GM18870 (cell line): Measurements from ENCODE around the gene TPSB2.

Source experiments
- ATAC-seq: cut with Tn5 transposase; IDR thresholded peaks from one replicate; pipeline ENCODE4 v1.9.1; 2021; ENCODE audit warnings: moderate library complexity; ENCODE audit not compliant: unreplicated experiment

TPSB2 gene

DNA sequence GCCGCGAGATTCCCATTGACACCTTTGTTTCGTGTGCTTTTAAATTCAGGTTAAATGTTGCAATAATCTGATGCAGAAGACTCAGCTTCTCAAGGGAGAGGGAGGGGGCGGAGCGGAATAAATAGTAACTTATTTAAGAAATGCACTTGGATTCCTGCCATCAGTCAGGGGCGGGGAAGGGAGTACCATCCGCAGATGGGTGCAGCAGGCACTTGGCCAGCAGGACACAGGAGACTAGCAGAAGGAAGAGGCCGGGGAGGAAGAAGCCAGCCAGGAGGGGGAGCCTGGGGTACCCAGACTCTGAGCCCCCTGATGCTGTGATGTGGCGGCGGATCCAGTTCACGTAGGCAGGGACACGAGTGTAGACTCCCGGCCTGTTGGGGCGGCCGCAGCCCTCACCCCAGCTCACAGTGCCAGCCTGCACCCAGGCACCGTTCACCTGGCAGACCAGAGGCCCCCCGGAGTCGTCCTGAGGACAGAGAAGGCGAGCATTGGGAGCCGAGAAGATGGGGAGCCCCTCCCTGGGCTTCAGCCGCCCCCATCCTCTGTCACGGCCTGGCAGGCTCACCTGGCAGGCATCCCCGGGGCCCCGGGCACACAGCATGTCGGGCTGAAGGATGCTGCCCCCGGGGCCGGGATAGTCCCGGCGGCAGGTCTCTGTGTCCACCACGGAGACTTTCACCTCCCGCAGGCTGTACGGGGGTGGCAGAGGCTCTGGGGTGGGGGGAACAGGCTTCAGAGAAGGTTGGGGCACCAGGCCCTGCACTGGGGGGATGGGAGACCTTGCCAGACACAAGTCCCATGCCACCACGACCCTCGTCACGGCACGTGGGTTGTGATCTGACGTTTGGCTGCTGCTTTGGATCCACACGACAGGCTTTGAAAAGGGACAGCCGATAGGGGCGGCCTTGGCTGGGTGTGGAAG lies 8.1 kb downstream of the TPSB2 start:
- ATAC-seq, result no peak

DNA sequence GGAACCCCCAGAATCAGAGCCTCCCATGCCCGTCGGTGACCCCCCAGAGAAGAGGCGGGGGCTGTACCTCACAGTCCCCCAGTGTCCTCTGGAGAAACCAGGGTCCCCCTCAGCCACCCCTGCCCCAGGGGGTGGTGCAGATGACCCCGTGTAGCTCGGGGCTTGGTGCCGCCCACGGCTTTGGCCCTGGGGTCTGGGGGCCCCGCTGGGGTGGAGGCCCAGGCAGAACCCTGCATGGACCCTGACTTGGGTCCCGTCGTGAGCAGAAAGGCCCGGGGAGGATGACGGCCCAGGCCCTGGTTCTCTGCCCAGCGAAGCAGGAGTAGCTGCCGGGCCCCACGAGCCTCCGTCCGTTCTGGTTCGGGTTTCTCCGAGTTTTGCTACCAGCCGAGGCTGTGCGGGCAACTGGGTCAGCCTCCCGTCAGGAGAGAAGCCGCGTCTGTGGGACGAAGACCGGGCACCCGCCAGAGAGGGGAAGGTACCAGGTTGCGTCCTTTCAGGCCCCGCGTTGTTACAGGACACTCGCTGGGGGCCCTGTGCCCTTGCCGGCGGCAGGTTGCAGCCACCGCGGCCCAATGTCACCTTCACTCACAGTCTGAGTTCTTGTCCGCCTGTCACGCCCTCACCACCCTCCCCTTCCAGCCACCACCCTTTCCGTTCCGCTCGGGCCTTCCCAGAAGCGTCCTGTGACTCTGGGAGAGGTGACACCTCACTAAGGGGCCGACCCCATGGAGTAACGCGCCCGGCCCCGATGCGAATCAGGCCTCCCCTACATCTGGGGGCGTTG lies 8.9 kb downstream of the TPSB2 start:
- no peak for ATAC-seq

GRCh38 chr16:1220098-1220728 lies 9.8 kb downstream of the TPSB2 start:
- no peak for ATAC-seq

DNA sequence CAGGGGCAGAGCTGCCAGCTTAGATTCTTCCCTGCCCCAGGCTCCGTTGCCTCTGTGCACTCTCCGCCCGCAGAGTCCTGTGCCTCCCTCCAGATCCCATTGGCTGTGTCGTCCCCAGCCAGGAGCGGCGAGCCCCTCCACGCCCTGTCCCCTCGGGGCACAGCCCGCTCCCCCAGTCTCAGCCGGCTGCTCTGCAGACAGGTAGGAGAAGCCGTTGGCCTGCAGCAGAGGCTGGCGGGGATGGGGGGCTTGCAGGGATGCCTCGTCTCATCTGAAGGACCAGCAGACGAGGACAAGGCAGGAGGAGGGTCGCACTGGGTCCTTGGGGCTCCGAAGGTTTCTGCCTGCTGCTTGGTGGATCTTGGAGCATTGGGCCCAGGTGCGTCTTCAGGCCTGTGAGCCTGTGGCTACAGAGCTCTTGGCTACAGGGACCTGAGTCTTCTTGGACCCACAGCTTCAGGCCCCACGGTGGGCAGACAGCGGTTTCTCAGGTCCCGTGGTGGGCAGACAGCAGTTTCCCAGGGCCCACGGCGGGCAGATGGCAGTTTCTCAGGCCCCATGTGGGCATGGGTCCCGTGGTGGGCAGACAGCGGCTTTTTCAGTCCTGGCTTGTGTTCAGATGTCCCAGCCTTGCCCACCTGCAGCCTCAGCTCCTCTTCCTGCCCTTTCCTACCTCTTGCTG lies 10.9 kb downstream of the TPSB2 start:
- no peak for ATAC-seq

DNA sequence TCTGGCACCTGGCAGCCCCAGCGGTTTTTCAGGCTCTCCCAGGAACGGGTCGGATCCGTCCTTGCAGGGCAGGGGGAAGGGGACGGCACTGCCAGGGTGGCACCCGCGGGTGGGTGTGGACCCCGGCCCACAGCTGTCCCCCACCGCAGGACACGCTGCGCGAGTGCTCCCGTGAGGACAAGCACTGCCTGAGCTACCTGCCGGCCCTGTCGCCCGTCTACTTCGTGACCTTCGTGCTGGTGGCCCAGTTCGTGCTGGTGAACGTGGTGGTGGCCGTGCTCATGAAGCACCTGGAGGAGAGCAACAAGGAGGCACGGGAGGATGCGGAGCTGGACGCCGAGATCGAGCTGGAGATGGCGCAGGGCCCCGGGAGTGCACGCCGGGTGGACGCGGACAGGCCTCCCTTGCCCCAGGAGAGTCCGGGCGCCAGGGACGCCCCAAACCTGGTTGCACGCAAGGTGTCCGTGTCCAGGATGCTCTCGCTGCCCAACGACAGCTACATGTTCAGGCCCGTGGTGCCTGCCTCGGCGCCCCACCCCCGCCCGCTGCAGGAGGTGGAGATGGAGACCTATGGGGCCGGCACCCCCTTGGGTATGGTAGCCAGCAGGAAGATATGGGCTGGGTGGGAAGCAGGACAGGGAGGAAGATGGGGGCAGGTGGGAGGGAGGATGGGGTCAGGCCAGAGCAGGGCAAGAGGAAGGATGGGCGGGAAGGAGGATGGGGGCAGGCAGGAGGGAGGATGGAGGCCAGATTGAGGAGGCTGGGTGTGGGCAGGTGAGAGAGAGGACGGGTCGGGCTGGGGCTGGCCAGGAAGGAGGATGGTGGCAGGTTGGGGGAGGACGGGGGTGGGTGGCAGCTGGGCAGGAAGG lies 11.7 kb downstream of the TPSB2 start:
- no peak for ATAC-seq

GRCh38 chr16:1217526-1217925 lies 12.5 kb downstream of the TPSB2 start:
- no peak for ATAC-seq

- no peak for ATAC-seq
These were observed 13.1 kb downstream of the TPSB2 start for GRCh38 chr16:1216681-1217400.

DNA sequence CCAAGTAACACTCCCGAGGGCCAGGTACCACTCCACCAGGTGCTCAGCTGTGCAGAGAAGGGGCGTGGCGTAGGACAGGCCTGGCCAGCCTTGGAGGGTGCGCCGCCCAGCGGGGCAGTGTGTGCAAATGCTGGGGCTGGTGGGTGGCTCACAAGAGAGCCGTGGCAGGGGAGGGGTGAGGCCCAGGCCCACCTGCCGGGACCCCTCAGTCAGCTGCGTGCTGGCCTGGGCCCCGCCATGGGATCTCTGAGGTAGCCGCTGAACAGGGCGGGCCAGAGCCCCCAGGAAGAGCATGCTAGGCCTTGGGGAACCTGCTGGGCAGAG lies 13.7 kb downstream of the TPSB2 start:
- no peak for ATAC-seq

DNA sequence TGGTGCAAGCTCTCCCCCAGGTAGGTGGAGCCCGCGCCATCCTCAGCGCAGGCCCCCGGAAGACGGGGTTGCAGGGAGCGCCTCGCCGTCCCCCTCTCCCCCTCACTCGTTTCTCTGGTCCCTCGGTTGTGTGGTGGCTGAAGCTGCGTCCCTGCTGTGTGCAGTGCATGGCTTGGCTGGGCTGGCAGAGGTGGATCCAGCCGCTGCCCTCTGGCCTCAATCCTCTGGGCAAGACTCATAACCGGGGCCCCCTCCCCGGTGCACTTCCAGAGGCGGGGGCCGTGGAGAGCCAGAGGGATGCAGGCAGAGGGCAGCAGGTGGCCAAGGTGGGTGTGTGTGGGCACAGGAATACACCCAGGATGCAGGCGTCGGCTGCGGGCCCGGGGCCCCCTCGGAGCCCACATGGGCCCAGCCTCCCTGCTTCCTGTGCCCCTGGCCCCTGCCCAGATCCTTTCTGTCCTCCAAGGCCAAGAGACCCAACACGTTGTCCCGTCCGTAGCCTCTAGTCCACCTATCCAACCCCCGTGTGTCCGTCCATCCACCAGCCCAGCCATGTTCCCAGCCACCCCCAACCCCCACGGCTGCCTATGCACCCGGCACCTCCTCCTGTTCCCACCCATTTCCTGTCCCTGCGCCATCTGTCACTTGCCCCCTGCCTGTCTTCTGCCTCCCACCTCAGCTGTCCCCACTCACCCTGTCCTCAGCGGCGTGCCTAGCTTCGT lies 14.2 kb downstream of the TPSB2 start:
- ATAC-seq, result no peak

- ATAC-seq, result no peak
These were observed 15.3 kb downstream of the TPSB2 start for GRCh38 chr16:1214719-1215118.

GRCh38 chr16:1213796-1214372 lies 16.1 kb downstream of the TPSB2 start:
- ATAC-seq, result no peak

- ATAC-seq, result no peak
These were observed 16.8 kb downstream of the TPSB2 start for GRCh38 chr16:1213231-1213630.

DNA sequence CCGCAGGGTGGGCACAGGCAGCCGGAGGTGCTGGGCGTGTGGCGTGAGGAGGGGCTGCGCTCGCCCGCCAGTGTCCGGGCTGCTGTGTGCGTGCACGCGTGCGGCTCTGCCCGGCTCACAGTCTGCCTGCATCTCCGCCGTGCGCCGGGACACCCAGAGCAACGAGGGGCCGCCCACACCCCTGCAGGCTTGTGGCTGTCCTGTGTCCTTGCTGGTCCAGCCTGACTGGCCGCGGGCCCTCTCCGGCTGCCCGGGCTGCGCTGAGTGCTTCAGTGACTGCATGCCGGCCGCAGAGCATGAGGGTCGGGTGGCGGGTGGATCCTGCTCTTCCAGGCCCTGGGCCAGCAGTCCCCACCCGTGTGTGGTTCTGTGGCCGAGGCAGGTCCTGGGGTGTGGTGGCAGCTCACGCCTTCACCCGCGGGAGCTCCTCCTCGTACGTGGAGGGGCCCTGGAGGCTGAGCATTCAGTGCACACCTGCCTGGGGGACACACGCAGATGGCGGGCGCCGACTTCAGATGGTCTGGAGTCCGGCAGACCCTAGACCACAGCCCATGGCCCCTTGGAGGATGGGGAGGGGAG lies 17.3 kb downstream of the TPSB2 start:
- ATAC-seq, result no peak

DNA sequence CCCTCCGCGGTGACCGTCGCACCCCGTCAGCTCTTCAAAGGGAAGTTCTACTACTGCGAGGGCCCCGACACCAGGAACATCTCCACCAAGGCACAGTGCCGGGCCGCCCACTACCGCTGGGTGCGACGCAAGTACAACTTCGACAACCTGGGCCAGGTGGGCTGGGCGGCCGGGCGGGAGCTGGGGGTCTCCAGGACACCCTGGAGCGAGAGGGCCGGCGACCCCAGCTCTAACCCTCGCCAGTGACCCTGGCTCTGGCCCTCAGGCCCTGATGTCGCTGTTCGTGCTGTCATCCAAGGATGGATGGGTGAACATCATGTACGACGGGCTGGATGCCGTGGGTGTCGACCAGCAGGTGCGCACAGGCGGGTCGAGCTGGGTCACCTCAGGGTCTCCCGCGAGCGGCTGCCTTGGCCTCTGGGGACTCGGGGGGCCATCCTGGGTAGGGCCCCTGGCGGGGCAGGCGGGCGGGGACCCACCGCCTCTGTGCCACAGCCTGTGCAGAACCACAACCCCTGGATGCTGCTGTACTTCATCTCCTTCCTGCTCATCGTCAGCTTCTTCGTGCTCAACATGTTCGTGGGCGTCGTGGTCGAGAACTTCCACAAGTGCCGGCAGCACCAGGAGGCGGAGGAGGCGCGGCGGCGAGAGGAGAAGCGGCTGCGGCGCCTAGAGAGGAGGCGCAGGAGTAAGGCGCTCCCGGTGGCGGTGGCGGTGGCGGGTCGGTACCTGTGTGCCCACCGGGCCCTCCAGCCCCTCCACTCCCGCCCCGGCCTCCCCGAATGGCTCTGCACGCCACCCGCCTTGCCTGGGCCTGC lies 18.3 kb downstream of the TPSB2 start:
- no peak for ATAC-seq

GRCh38 chr16:1210461-1210860 lies 19.5 kb downstream of the TPSB2 start:
- no peak for ATAC-seq

GRCh38 chr16:1209081-1209480 lies 20.9 kb downstream of the TPSB2 start:
- ATAC-seq, result no peak

GRCh38 chr16:1208239-1208830 lies 21.6 kb downstream of the TPSB2 start:
- no peak for ATAC-seq
